Uterus (tissue), 2 donors: Measurements from ENCODE around the gene BRINP3.

Experiments used
- POLR2A ChIP-seq, 2 donors: fragments of 450-650 bp; IDR thresholded peaks; one replicate each; pipeline ENCODE4 v1.6.1; 2016; ENCODE audit warnings: antibody characterized with exemption in 2 of 2, mild to moderate bottlenecking in 1 of 2, moderate library complexity in 1 of 2
- TF ChIP-seq, protein P1 (sequence below), 4 experiments: fragments of 200-600 bp in 2 of 4; fragments of 450-650 bp in 2 of 4; sonication (generic) in 2 of 4; IDR thresholded peaks; one replicate each; pipeline ENCODE4 v1.5.1; 2016 to 2019; ENCODE audit warnings: antibody characterized with exemption in 4 of 4, mild to moderate bottlenecking in 2 of 4, moderate library complexity in 1 of 4

DNA sequence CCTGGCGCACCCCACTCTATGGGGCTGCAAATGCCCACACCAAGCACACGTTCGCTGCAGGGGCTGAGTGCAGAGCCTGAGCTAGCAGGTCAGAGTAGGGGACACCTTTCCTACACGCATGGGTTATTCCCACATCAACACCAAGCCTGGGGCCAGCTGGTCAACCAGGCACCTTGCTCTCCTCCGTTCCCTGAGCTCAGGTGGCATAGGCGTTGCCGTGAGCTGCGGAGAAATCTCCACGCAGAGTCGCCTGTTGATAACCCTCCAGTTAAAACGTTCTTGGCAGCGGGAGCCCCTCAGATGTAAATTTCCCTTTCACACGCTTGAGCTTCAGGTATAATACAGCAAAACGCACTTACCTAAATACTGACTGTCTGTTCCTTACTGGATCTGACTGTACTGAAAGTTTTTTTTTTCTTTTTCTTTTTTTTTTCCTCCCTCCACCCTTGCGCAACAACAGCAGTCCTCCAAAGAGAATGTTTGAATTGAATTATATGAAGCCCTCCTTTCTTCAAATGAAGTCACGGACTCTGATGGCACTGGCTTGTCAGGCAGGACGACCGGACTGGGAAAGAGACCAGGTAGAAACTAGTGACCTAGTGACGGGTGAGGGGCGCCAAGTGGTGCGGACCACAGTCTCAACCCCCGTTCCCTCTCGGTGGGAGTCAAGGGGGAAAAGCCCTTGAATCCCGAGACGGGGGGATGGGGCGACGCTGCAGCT, 2.1 kb downstream of the BRINP3 start:
- TF ChIP-seq, protein P1, sequence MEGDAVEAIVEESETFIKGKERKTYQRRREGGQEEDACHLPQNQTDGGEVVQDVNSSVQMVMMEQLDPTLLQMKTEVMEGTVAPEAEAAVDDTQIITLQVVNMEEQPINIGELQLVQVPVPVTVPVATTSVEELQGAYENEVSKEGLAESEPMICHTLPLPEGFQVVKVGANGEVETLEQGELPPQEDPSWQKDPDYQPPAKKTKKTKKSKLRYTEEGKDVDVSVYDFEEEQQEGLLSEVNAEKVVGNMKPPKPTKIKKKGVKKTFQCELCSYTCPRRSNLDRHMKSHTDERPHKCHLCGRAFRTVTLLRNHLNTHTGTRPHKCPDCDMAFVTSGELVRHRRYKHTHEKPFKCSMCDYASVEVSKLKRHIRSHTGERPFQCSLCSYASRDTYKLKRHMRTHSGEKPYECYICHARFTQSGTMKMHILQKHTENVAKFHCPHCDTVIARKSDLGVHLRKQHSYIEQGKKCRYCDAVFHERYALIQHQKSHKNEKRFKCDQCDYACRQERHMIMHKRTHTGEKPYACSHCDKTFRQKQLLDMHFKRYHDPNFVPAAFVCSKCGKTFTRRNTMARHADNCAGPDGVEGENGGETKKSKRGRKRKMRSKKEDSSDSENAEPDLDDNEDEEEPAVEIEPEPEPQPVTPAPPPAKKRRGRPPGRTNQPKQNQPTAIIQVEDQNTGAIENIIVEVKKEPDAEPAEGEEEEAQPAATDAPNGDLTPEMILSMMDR (IDR thresholded peaks at IDR 0.05): no peak
- no peak for TF ChIP-seq POLR2A (IDR thresholded peaks at IDR 0.05)
